ENCODE data around the gene PMIS2.

GRCh38 chr19:35556846-35557538, 29.0 kb upstream of the PMIS2 start:
- TF ChIP-seq POLR2A (IDR thresholded peaks at IDR 0.05; ENCODE audit: control extremely low read depth in 1 of 2, low read depth in 2 of 2, low read length in 2 of 2), result no peak
- TF ChIP-seq CREB1 (IDR thresholded peaks at IDR 0.05), result no peak
- TF ChIP-seq CTCF (IDR thresholded peaks at IDR 0.05; ENCODE audit: control extremely low read depth in 1 of 3, insufficient read depth in 1 of 3, low read depth in 1 of 3, low read length in 3 of 3), result no peak
- no peak for TF ChIP-seq EZH2 (IDR thresholded peaks at IDR 0.05; ENCODE audit: low read depth, low read length, severe bottlenecking)
- no peak for TF ChIP-seq ZNF274 (IDR thresholded peaks at IDR 0.05; ENCODE audit: borderline replicate concordance, extremely low read depth, low read length)
- TF ChIP-seq RFX5 (IDR thresholded peaks at IDR 0.05; ENCODE audit: borderline replicate concordance, low read depth, low read length), result no peak
- no peak for TF ChIP-seq KDM1A (IDR thresholded peaks at IDR 0.05; ENCODE audit: borderline replicate concordance, low read length)
- TF ChIP-seq SIN3A (conservative IDR thresholded peaks at IDR 0.05 in 1 of 2, IDR thresholded peaks at IDR 0.05 in 1 of 2; ENCODE audit: low read depth in 1 of 2, low read length in 2 of 2), result no peak
- TF ChIP-seq FOSL1 (IDR thresholded peaks at IDR 0.05; ENCODE audit: insufficient read depth, low read depth, low read length), result no peak
